HCT116 (cell line): ENCODE measurements around the gene SLCO4A1. TPM values are rescaled to one million over a fixed set of nuclear protein-coding genes. Genes with fewer than 3 reads are reported as not detected.

Experiments
- ATAC-seq: fragments of 200-7000 bp; cut with Tn5 transposase; 2 replicates; pipeline ENCODE4 v1.9.1; 2020; ENCODE audit warnings: mild to moderate bottlenecking, moderate library complexity
- BruUV-seq: library from RNA; stranded (reverse); fragments of 400-500 nt; replicated peaks from 2 replicates; lab custom pipeline; 2021; lab: Mats Ljungman, UMichigan
- CTCF ChIA-PET: fragments of 300-600 bp; sonication (Branson Sonifier 250); formaldehyde crosslinking; loops from one replicate; lab custom pipeline; 2021; ENCODE audit warnings: antibody characterized with exemption; lab: Charles Lee
- POLR2A ChIA-PET: fragments of 300-600, 350-600 bp; sonication (Branson Sonifier 250); formaldehyde crosslinking; loops from one replicate; lab custom pipeline; 2021; ENCODE audit warnings: antibody characterized with exemption; lab: Charles Lee
- RAD21 ChIA-PET, 2 experiments: fragments of 300-600 bp; sonication (Branson Sonifier 250); formaldehyde crosslinking; loops; one replicate each; lab custom pipeline; 2023; ENCODE audit warnings: low total read pairs in 2 of 2; ENCODE audit not compliant: uncharacterized antibody in 2 of 2, unreplicated experiment in 2 of 2, low non-redundant PET in 1 of 2; lab: Charles Lee
- DNase-seq: peaks from one replicate; pipeline ENCODE4 v3.0.0-alpha.2; 2010; ENCODE audit warnings: low read depth, low spot score
- H2AFZ ChIP-seq: fragments of 200-600 bp; shearing (Covaris generic), sonication (generic); 2 replicates; pipeline ENCODE4 v1.6.1; 2017; ENCODE audit warnings: low read depth, mixed run types, mixed read lengths, antibody characterized with exemption, low read length; ENCODE audit not compliant: poor library complexity, severe bottlenecking
- H3K27ac ChIP-seq: 2 replicates; pipeline ENCODE4 v1.5.1; 2012; ENCODE audit warnings: low read depth, low read length
- H3K27me3 ChIP-seq: fragments of 200-600 bp; sonication (generic); 2 replicates; pipeline ENCODE4 v1.6.1; 2016; ENCODE audit warnings: mixed run types, low read length, mixed read lengths; ENCODE audit not compliant: insufficient read depth
- H3K36me3 ChIP-seq, 2 experiments: fragments of 200-500 bp in 1 of 2; fragments of 200-600 bp in 1 of 2; sonication (Bioruptor generic) in 1 of 2; sonication (generic) in 1 of 2; 2 replicates each; pipeline versions ENCODE4 v1.5.1 to v1.6.1; 2014 to 2016; ENCODE audit warnings: low read length in 2 of 2, inconsistent platforms in 1 of 2, mixed read lengths in 1 of 2, mixed run types in 1 of 2; ENCODE audit not compliant: insufficient read depth in 2 of 2, control insufficient read depth in 1 of 2
- H3K4me1 ChIP-seq, 2 experiments: fragments of 200-600 bp in 1 of 2; sonication (generic) in 1 of 2; 2 replicates each; pipeline versions ENCODE4 v1.5.1 to v1.6.1; 2012 to 2017; ENCODE audit warnings: low read length in 2 of 2, inconsistent platforms in 1 of 2, mild to moderate bottlenecking in 1 of 2, mixed read lengths in 1 of 2, mixed run types in 1 of 2, moderate library complexity in 1 of 2; ENCODE audit not compliant: insufficient read depth in 2 of 2, control insufficient read depth in 1 of 2
- H3K4me2 ChIP-seq: fragments of 200-600 bp; sonication (generic); 2 replicates; pipeline ENCODE4 v1.6.1; 2017; ENCODE audit warnings: mixed run types, low read length, mixed read lengths
- H3K4me3 ChIP-seq, 2 experiments: fragments of 200-600 bp in 1 of 2; sonication (generic) in 1 of 2; replicated peaks in 1 of 2; 2 replicates each; pipeline ENCODE4 v1.5.1; 2011 to 2016; ENCODE audit warnings: low read length in 2 of 2, control low read depth in 1 of 2, low read depth in 1 of 2, mild to moderate bottlenecking in 1 of 2, mixed read lengths in 1 of 2, mixed run types in 1 of 2
- H3K79me2 ChIP-seq: fragments of 200-600 bp; sonication (generic); 2 replicates; pipeline ENCODE4 v1.6.1; 2017; ENCODE audit warnings: mild to moderate bottlenecking, mixed run types, low read length, moderate library complexity, mixed read lengths; ENCODE audit not compliant: insufficient read depth
- H3K9ac ChIP-seq: fragments of 200-600 bp; sonication (generic); 2 replicates; pipeline ENCODE4 v1.6.1; 2016; ENCODE audit warnings: low read length, mixed read lengths
- H3K9me2 ChIP-seq: fragments of 200-600 bp; sonication (generic), shearing (Covaris generic); 2 replicates; pipeline ENCODE4 v1.6.1; 2017; ENCODE audit warnings: mixed run types, mild to moderate bottlenecking, moderate library complexity; ENCODE audit not compliant: insufficient read depth
- H3K9me3 ChIP-seq, 2 experiments: fragments of 200-500 bp in 1 of 2; fragments of 200-600 bp in 1 of 2; sonication (Bioruptor generic) in 1 of 2; sonication (generic) in 1 of 2; 2 replicates each; pipeline ENCODE4 v1.6.1; 2014 to 2017; ENCODE audit warnings: low read length in 2 of 2, mixed read lengths in 2 of 2, inconsistent platforms in 1 of 2, low read depth in 1 of 2, mild to moderate bottlenecking in 1 of 2, mixed run types in 1 of 2, moderate library complexity in 1 of 2; ENCODE audit not compliant: control insufficient read depth in 1 of 2, insufficient read depth in 1 of 2
- H4K20me1 ChIP-seq: fragments of 200-600 bp; sonication (generic), shearing (Covaris generic); 2 replicates; pipeline ENCODE4 v1.6.1; 2017; ENCODE audit warnings: mixed run types, mild to moderate bottlenecking, moderate library complexity; ENCODE audit not compliant: insufficient read depth
- ATF3 ChIP-seq: IDR thresholded peaks from 2 replicates; pipeline ENCODE4 v1.6.1; 2012
- CEBPB ChIP-seq: IDR thresholded peaks from 2 replicates; pipeline ENCODE4 v1.6.1; 2012; ENCODE audit warnings: low read depth
- EGR1 ChIP-seq: IDR thresholded peaks from 2 replicates; pipeline ENCODE4 v1.6.1; 2012; ENCODE audit warnings: low read depth
- ELF1 ChIP-seq: IDR thresholded peaks from 2 replicates; pipeline ENCODE4 v1.6.1; 2012; ENCODE audit warnings: low read depth, borderline replicate concordance
- EZH2phosphoT487 ChIP-seq: fragments of 200-600 bp; IDR thresholded peaks from 2 replicates; pipeline ENCODE4 v1.6.1; 2018; ENCODE audit warnings: antibody characterized with exemption, borderline replicate concordance
- FOSL1 ChIP-seq: IDR thresholded peaks from 2 replicates; pipeline ENCODE4 v1.6.1; 2012; ENCODE audit warnings: low read depth
- JUND ChIP-seq: IDR thresholded peaks from 2 replicates; pipeline ENCODE4 v1.6.1; 2012
- MAX ChIP-seq: IDR thresholded peaks from 2 replicates; pipeline ENCODE4 v1.6.1; 2012
- POLR2A ChIP-seq: IDR thresholded peaks from 2 replicates; pipeline ENCODE4 v1.7.0; 2011; ENCODE audit warnings: borderline replicate concordance; ENCODE audit not compliant: insufficient read depth, insufficient read length; ENCODE audit errors: extremely low read depth
- POLR2AphosphoS5 ChIP-seq: IDR thresholded peaks from 2 replicates; pipeline ENCODE4 v1.6.1; 2011; ENCODE audit warnings: mild to moderate bottlenecking, low read depth, low read length, moderate library complexity
- RAD21 ChIP-seq: IDR thresholded peaks from 2 replicates; pipeline ENCODE4 v1.6.1; 2012; ENCODE audit warnings: low read depth, mild to moderate bottlenecking
- SIN3A ChIP-seq: IDR thresholded peaks from 2 replicates; pipeline ENCODE4 v1.6.1; 2012; ENCODE audit warnings: low read depth
- SP1 ChIP-seq: IDR thresholded peaks from 2 replicates; pipeline ENCODE4 v1.6.1; 2012; ENCODE audit warnings: low read depth
- SRF ChIP-seq: IDR thresholded peaks from 2 replicates; pipeline ENCODE4 v1.6.1; 2012; ENCODE audit warnings: low read depth
- TCF7L2 ChIP-seq: IDR thresholded peaks from 2 replicates; pipeline ENCODE4 v1.7.0; 2011; ENCODE audit warnings: borderline replicate concordance, inconsistent platforms; ENCODE audit not compliant: insufficient read depth, insufficient read length; ENCODE audit errors: extremely low read depth
- YY1 ChIP-seq: IDR thresholded peaks from 2 replicates; pipeline ENCODE4 v1.6.1; 2011; ENCODE audit warnings: low read length, low read depth, moderate library complexity, mild to moderate bottlenecking; ENCODE audit not compliant: insufficient replicate concordance; ENCODE audit errors: extremely low read depth
- ZBTB33 ChIP-seq: IDR thresholded peaks from 2 replicates; pipeline ENCODE4 v1.6.1; 2011; ENCODE audit warnings: mild to moderate bottlenecking, low read length, moderate library complexity; ENCODE audit not compliant: insufficient replicate concordance; ENCODE audit errors: extremely low read depth
- ZFX ChIP-seq: fragments of 450-650 bp; IDR thresholded peaks from 2 replicates; pipeline ENCODE4 v1.6.1; 2017
- ZNF274 ChIP-seq: fragments of 200-500 bp; sonication (Bioruptor generic); IDR thresholded peaks from 2 replicates; pipeline ENCODE4 v1.6.1; 2014; ENCODE audit warnings: mild to moderate bottlenecking, low read depth, low read length, inconsistent platforms
- intact Hi-C: fragments of 100-400 bp; cut with micrococcal nuclease; formaldehyde crosslinking; loops from 2 replicates; pipeline ENCODE4 v1.10.0; 2022
- total RNA-seq: library from RNA; stranded (reverse); gene quantifications from one replicate; pipeline ENCODE4 v1.2.1, GENCODE V29; 2021; ENCODE audit not compliant: unreplicated experiment

Gene SLCO4A1
- total RNA-seq, 1 experiment from 2014 or later, result 107 TPM

GRCh38 chr20:62696434-62696957 lies 54.2 kb downstream of the SLCO4A1 start:
- no peaks in the 10 kb centered on the region for H3K79me2 ChIP-seq
- H3K27ac ChIP-seq, result no peak overlapping the region
- intact Hi-C loops, result no loop called here
- H4K20me1 ChIP-seq, result no peaks in the 10 kb centered on the region
- DNase-seq (no peak), ATAC-seq (no peak)
- CTCF ChIA-PET, result no interaction called here
- TF ChIP-seq FOSL1 (no peak), ZBTB33 (no peak), JUND (no peak), SRF (no peak), POLR2A (no peak)
- H3K27me3 ChIP-seq, result no peaks in the 10 kb centered on the region
- RAD21 ChIA-PET, result no interaction called here
- no peak overlapping the region for H2AFZ ChIP-seq
- no peaks in the 10 kb centered on the region for H3K9me2 ChIP-seq
- H3K9ac ChIP-seq, result no peak overlapping the region
- no peak overlapping the region for H3K4me3 ChIP-seq
- POLR2A ChIA-PET, result no interaction called here
- H3K4me1 ChIP-seq, result peaks cover 0 to 17% of the 10 kb centered on the region in 2 experiments; a peak in 2 of 4 replicates
- no peak overlapping the region for H3K4me2 ChIP-seq
- no TSS peak for BruUV-seq
- H3K9me3 ChIP-seq, result no peaks in the 10 kb centered on the region
- H3K36me3 ChIP-seq, result no peaks in the 10 kb centered on the region

GRCh38 chr20:62696989-62697388 lies 54.7 kb downstream of the SLCO4A1 start:
- Histone ChIP-seq H3K9me3 (no peaks in the 10 kb centered on the region), H3K4me2 (no peak overlapping the region), H3K36me3 (no peaks in the 10 kb centered on the region), H3K79me2 (no peaks in the 10 kb centered on the region), H4K20me1 (no peaks in the 10 kb centered on the region), H2AFZ (no peak overlapping the region), H3K27ac (no peak overlapping the region), H3K4me3 (no peak overlapping the region), H3K4me1 (peaks cover 0 to 21% of the 10 kb centered on the region in 2 experiments; a peak in 2 of 4 replicates), H3K27me3 (no peaks in the 10 kb centered on the region), H3K9ac (no peak overlapping the region), H3K9me2 (no peaks in the 10 kb centered on the region)
- RAD21 ChIA-PET, result no interaction called here
- POLR2A ChIA-PET, result no interaction called here
- CTCF ChIA-PET, result no interaction called here
- ATAC-seq (no peak), DNase-seq (no peak)
- intact Hi-C loops, result no loop called here
- TF ChIP-seq POLR2A, result no peak
- no peak for TF ChIP-seq ELF1
- TF ChIP-seq CEBPB, result no peak
- no peak for TF ChIP-seq SRF
- TF ChIP-seq ATF3, result no peak
- TF ChIP-seq TCF7L2, result no peak
- TF ChIP-seq MAX, result no peak
- TF ChIP-seq EZH2phosphoT487, result no peak
- TF ChIP-seq YY1, result no peak
- no peak for TF ChIP-seq POLR2AphosphoS5
- TF ChIP-seq ZFX, result no peak
- TF ChIP-seq EGR1, result no peak
- TF ChIP-seq SIN3A, result no peak
- no peak for TF ChIP-seq SP1
- no peak for TF ChIP-seq RAD21
- TF ChIP-seq ZNF274, result no peak
- TF ChIP-seq, all 23 proteins: peak for 0
- no TSS peak for BruUV-seq
